GM18517 (cell line): Measurements from ENCODE around the gene PMPCA.

ENCODE experiments used
- ATAC-seq: cut with Tn5 transposase; IDR thresholded peaks from one replicate; pipeline ENCODE4 v1.9.1; 2021; ENCODE audit warnings: mild to moderate bottlenecking, moderate library complexity; ENCODE audit not compliant: unreplicated experiment

The PMPCA gene

GRCh38 chr9:136410500-136411287 is at the start of gene PMPCA, which contains the start of gene ENTR1:
TSS of gene PMPCA (plus strand) at chr9:136410658. CDS start at chr9:136410669, 11 bp downstream.
TSS of gene ENTR1 (minus strand) at chr9:136410614. CDS start at chr9:136410397, 217 bp downstream.
- peak; percentile 68 for ATAC-seq

GRCh38 chr9:136361047-136361753 is 49.3 kb upstream of the PMPCA start:
- ATAC-seq: no peak

GRCh38 chr9:136361754-136362449 is 48.6 kb upstream of the PMPCA start:
- no peak for ATAC-seq

- no peak for ATAC-seq
These were observed 48.0 kb upstream of the PMPCA start for GRCh38 chr9:136362450-136362784.

- peak; percentile 53 for ATAC-seq
These were observed 47.1 kb upstream of the PMPCA start, which contains the start of gene DNLZ for GRCh38 chr9:136363106-136363948. TSS of gene DNLZ (minus strand) at chr9:136363744. CDS start at chr9:136363714, 30 bp downstream.

GRCh38 chr9:136363949-136364748 is 46.3 kb upstream of the PMPCA start:
- ATAC-seq: peak; percentile 5

GRCh38 chr9:136364942-136365774 is 45.3 kb upstream of the PMPCA start:
- ATAC-seq: no peak

- no peak for ATAC-seq
These were observed 44.7 kb upstream of the PMPCA start for GRCh38 chr9:136365775-136366222.

- no peak for ATAC-seq
These were observed 43.6 kb upstream of the PMPCA start for GRCh38 chr9:136366826-136367225.

- ATAC-seq: no peak
These were observed 42.9 kb upstream of the PMPCA start for GRCh38 chr9:136367296-136368145.

- no peak for ATAC-seq
These were observed 42.3 kb upstream of the PMPCA start for GRCh38 chr9:136368190-136368589.

GRCh38 chr9:136370037-136370436 is 40.4 kb upstream of the PMPCA start:
- no peak for ATAC-seq

GRCh38 chr9:136370687-136371532 is 39.5 kb upstream of the PMPCA start:
- ATAC-seq: no peak

- no peak for ATAC-seq
These were observed 39.0 kb upstream of the PMPCA start for GRCh38 chr9:136371533-136371880.

GRCh38 chr9:136372006-136372405 is 38.5 kb upstream of the PMPCA start:
- ATAC-seq: no peak

- no peak for ATAC-seq
These were observed 37.7 kb upstream of the PMPCA start for GRCh38 chr9:136372561-136373299.
